SU-DHL-6 (cell line): ENCODE measurements around the gene RAB27B.

ENCODE experiments used
- H2AFZ ChIP-seq: fragments of 200-600 bp; sonication (generic); 2 replicates; pipeline ENCODE4 v1.6.1; 2014; ENCODE audit warnings: low read depth, mild to moderate bottlenecking, moderate library complexity, mixed read lengths, antibody characterized with exemption, low read length; ENCODE audit not compliant: severe bottlenecking
- H3F3A ChIP-seq: fragments of 200-600 bp; shearing (Covaris generic); 2 replicates; pipeline ENCODE4 v1.6.0; 2016; ENCODE audit warnings: antibody characterized with exemption, mild to moderate bottlenecking; ENCODE audit not compliant: insufficient read depth
- H3K27ac ChIP-seq: fragments of 200-600 bp; sonication (generic); 2 replicates; pipeline ENCODE4 v1.5.1; 2016; ENCODE audit warnings: low read depth, mild to moderate bottlenecking, low read length, moderate library complexity, mixed read lengths
- H3K27me3 ChIP-seq: fragments of 200-600 bp; sonication (generic), shearing (Covaris generic); 2 replicates; pipeline ENCODE4 v1.6.0; 2014; ENCODE audit warnings: mild to moderate bottlenecking, low read length
- H3K36me3 ChIP-seq: fragments of 200-600 bp; sonication (generic); 2 replicates; pipeline ENCODE4 v1.6.1; 2014; ENCODE audit warnings: mild to moderate bottlenecking, low read length, mixed read lengths
- H3K4me2 ChIP-seq: fragments of 300-600, 200-600 bp; shearing (Covaris generic), sonication (generic); 2 replicates; pipeline ENCODE4 v1.6.0; 2014; ENCODE audit warnings: low read length, low read depth, mild to moderate bottlenecking; ENCODE audit not compliant: poor library complexity, severe bottlenecking
- H3K4me3 ChIP-seq: fragments of 200-600 bp; sonication (generic); 2 replicates; pipeline ENCODE4 v1.5.1; 2014; ENCODE audit warnings: antibody characterized with exemption, low read length, mild to moderate bottlenecking, mixed read lengths; ENCODE audit not compliant: insufficient read depth, poor library complexity, severe bottlenecking
- H3K79me2 ChIP-seq: fragments of 200-600 bp; sonication (generic); 2 replicates; pipeline ENCODE4 v1.6.1; 2014; ENCODE audit warnings: mild to moderate bottlenecking, low read length, moderate library complexity; ENCODE audit not compliant: insufficient read depth
- H3K9ac ChIP-seq: fragments of 200-600 bp; sonication (generic); 2 replicates; pipeline ENCODE4 v1.7.0; 2014; ENCODE audit warnings: mild to moderate bottlenecking, low read length
- H3K9me2 ChIP-seq: fragments of 200-600 bp; sonication (generic); replicated peaks from 2 replicates; pipeline ENCODE4 v1.6.1; 2014; ENCODE audit warnings: low read length; ENCODE audit not compliant: insufficient read depth
- H3K9me3 ChIP-seq: fragments of 200-600 bp; sonication (generic); 2 replicates; pipeline ENCODE4 v1.6.1; 2014; ENCODE audit warnings: low read length, mixed read lengths; ENCODE audit not compliant: insufficient read depth
- H4K20me1 ChIP-seq: fragments of 200-600 bp; sonication (generic); 2 replicates; pipeline ENCODE4 v1.6.1; 2014; ENCODE audit warnings: low read depth, mild to moderate bottlenecking, antibody characterized with exemption, low read length, moderate library complexity, mixed read lengths
- EZH2phosphoT487 ChIP-seq: fragments of 200-600 bp; sonication (generic), shearing (Covaris generic); conservative IDR thresholded peaks from 2 replicates; pipeline ENCODE4 v1.6.1; 2018; ENCODE audit warnings: mild to moderate bottlenecking, antibody characterized with exemption, low read length, moderate library complexity, mixed read lengths
- TF ChIP-seq, protein P1 (sequence below): fragments of 200-600 bp; sonication (generic); IDR thresholded peaks from one replicate; pipeline ENCODE4 v1.5.1; 2017; ENCODE audit warnings: antibody characterized with exemption, mild to moderate bottlenecking, low read length, moderate library complexity; ENCODE audit not compliant: insufficient read depth, poor library complexity, severe bottlenecking

Gene RAB27B

DNA sequence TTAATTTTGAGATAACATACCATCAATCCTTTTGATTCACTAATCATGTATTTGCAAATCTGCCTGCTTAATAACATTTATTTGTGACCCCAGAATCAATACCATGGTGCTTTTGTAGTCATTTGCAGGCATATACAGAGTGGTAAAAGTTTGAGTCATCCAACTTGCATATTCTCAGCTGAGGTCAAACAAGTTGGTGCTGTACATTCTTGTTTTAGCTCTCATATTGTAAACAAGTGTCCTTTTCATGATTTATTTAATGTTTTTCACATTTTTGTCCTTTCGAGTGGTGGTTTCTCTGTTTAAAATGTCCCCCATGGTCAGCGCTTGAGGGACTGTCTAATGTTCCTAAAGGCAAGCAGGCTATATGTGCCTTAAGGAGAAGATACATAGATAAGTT lies 17.5 kb downstream of the RAB27B start:
- no peak overlapping the region for H3K27ac ChIP-seq
- no peaks in the 10 kb centered on the region for H4K20me1 ChIP-seq
- H3K4me3 ChIP-seq = no peak overlapping the region
- no peak for TF ChIP-seq EZH2phosphoT487
- TF ChIP-seq, protein P1, sequence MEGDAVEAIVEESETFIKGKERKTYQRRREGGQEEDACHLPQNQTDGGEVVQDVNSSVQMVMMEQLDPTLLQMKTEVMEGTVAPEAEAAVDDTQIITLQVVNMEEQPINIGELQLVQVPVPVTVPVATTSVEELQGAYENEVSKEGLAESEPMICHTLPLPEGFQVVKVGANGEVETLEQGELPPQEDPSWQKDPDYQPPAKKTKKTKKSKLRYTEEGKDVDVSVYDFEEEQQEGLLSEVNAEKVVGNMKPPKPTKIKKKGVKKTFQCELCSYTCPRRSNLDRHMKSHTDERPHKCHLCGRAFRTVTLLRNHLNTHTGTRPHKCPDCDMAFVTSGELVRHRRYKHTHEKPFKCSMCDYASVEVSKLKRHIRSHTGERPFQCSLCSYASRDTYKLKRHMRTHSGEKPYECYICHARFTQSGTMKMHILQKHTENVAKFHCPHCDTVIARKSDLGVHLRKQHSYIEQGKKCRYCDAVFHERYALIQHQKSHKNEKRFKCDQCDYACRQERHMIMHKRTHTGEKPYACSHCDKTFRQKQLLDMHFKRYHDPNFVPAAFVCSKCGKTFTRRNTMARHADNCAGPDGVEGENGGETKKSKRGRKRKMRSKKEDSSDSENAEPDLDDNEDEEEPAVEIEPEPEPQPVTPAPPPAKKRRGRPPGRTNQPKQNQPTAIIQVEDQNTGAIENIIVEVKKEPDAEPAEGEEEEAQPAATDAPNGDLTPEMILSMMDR = no peak
- H3K27me3 ChIP-seq = no peaks in the 10 kb centered on the region; the same call in 1 of the 2 replicates
- H3K9me3 ChIP-seq = no peaks in the 10 kb centered on the region
- no peaks in the 10 kb centered on the region for H3F3A ChIP-seq
- no peak overlapping the region for H2AFZ ChIP-seq
- no peaks in the 10 kb centered on the region for H3K79me2 ChIP-seq
- no peaks in the 10 kb centered on the region for H3K9me2 ChIP-seq
- H3K36me3 ChIP-seq = no peaks in the 10 kb centered on the region
- H3K9ac ChIP-seq = no peak overlapping the region
- no peak overlapping the region for H3K4me2 ChIP-seq

- Histone ChIP-seq H3K27me3 (no peaks in the 10 kb centered on the region; the same call in 1 of the 2 replicates), H3K4me3 (no peak overlapping the region), H3K36me3 (no peaks in the 10 kb centered on the region), H3K79me2 (no peaks in the 10 kb centered on the region), H3K4me2 (no peak overlapping the region), H3K9me2 (no peaks in the 10 kb centered on the region), H3F3A (no peaks in the 10 kb centered on the region), H3K27ac (no peak overlapping the region), H4K20me1 (no peaks in the 10 kb centered on the region), H3K9ac (no peak overlapping the region), H2AFZ (no peak overlapping the region), H3K9me3 (no peaks in the 10 kb centered on the region)
- TF ChIP-seq EZH2phosphoT487 = no peak
- TF ChIP-seq, protein P1 = no peak
Observed at GRCh38 chr18:54848121-54848520, 19.8 kb downstream of the RAB27B start.

GRCh38 chr18:54849683-54850082 lies 21.4 kb downstream of the RAB27B start:
- H3K36me3 ChIP-seq = no peaks in the 10 kb centered on the region
- H3K9me3 ChIP-seq = no peaks in the 10 kb centered on the region
- no peaks in the 10 kb centered on the region for H3K79me2 ChIP-seq
- no peaks in the 10 kb centered on the region for H3F3A ChIP-seq
- no peak overlapping the region for H3K27ac ChIP-seq
- no peak overlapping the region for H3K9ac ChIP-seq
- no peaks in the 10 kb centered on the region for H4K20me1 ChIP-seq
- H3K9me2 ChIP-seq = no peaks in the 10 kb centered on the region
- TF ChIP-seq EZH2phosphoT487 = no peak
- TF ChIP-seq, protein P1 = no peak
- no peaks in the 10 kb centered on the region; the same call in 1 of the 2 replicates for H3K27me3 ChIP-seq
- no peak overlapping the region for H3K4me2 ChIP-seq
- no peak overlapping the region for H3K4me3 ChIP-seq
- no peak overlapping the region for H2AFZ ChIP-seq
